ENCODE results near the gene FAR1.

DNA sequence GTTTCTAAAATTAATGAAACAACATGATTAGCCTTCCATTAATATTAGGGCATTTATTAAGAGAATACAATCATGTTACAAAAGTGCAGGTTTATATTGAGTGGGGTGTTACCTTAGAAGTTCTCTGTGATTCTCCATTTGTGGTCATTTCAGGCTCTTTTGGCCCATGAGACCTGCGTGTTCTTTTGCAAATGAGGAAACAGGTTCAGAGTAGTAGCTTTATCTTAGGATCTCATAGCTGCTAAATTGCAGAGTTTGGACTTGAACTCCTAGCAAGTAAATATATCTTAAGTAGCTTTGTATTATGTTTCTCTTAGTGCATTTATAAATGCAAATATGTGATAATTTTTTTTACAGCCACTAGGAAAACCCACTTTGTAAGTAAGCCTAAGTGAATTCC lies 18.3 kb downstream of the FAR1 start:
- TF ChIP-seq, protein P1, sequence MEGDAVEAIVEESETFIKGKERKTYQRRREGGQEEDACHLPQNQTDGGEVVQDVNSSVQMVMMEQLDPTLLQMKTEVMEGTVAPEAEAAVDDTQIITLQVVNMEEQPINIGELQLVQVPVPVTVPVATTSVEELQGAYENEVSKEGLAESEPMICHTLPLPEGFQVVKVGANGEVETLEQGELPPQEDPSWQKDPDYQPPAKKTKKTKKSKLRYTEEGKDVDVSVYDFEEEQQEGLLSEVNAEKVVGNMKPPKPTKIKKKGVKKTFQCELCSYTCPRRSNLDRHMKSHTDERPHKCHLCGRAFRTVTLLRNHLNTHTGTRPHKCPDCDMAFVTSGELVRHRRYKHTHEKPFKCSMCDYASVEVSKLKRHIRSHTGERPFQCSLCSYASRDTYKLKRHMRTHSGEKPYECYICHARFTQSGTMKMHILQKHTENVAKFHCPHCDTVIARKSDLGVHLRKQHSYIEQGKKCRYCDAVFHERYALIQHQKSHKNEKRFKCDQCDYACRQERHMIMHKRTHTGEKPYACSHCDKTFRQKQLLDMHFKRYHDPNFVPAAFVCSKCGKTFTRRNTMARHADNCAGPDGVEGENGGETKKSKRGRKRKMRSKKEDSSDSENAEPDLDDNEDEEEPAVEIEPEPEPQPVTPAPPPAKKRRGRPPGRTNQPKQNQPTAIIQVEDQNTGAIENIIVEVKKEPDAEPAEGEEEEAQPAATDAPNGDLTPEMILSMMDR (IDR thresholded peaks at IDR 0.05): no peak
- TF ChIP-seq EP300 (IDR thresholded peaks at IDR 0.05) (no peak), POLR2AphosphoS5 (IDR thresholded peaks at IDR 0.05) (no peak), POLR2A (IDR thresholded peaks at IDR 0.05) (no peak)
